Peyer's patch (tissue), 4 donors: Measurements from ENCODE around the gene GINS2.

Experiments used
- POLR2A ChIP-seq, 2 donors: fragments of 450-650 bp; IDR thresholded peaks; one replicate each; pipeline ENCODE4 v1.5.1; 2017; ENCODE audit warnings: antibody characterized with exemption in 2 of 2, mild to moderate bottlenecking in 2 of 2, moderate library complexity in 2 of 2
- TF ChIP-seq, protein P1 (sequence below), 6 experiments: fragments of 450-650 bp in 4 of 6; fragments of 200-600 bp in 2 of 6; sonication (generic) in 1 of 6; IDR thresholded peaks; one replicate each; pipeline ENCODE4 v1.5.1; 2017 to 2019; ENCODE audit warnings: antibody characterized with exemption in 6 of 6, mild to moderate bottlenecking in 3 of 6, moderate library complexity in 1 of 6

DNA sequence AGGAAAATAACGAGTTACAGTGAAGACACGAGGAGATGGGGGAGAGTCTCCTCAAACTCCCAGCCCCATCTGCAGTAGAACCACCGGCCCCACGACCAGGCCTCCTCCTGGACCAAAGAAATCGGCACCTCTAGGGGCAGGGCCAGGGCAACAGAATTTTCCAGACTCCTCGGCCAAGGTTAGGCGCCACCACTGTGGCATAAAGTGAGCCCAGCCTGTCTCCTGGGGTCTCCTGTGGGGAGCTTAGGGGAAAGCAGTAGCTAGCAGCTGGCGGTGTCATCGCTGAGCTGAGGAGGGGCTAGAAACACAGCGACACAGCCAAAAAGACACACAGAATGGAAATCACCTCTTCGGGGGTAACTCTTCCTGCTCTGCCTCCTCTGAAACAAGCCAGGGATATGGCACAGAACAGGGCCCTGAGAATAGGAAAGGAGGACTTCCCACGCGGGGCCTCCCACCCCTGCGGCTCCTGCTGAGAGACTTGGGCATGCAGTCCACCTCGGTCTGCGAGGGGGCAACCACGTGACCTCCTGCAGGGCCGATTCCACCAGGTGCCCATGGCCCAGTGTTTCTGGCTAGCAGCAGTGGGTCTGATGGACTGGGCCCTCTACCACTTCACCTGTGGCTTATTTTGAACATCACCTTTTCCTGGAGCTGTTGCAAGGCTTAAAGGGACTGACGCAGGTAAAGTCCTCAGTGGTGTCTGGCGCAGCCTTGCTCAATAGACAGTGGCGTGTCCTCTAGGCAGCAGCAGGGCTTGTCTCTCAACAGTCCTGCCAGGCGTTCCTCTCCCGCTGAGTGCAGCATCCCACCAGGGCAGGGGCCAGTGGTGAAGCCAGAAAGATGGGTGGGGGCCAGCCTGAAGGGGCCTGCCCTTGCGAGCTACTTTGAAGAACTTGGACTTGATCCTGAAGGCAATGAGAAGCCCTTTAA is 6.7 kb upstream of the GINS2 start:
- TF ChIP-seq POLR2A (IDR thresholded peaks at IDR 0.05) = no peak
- TF ChIP-seq, protein P1, sequence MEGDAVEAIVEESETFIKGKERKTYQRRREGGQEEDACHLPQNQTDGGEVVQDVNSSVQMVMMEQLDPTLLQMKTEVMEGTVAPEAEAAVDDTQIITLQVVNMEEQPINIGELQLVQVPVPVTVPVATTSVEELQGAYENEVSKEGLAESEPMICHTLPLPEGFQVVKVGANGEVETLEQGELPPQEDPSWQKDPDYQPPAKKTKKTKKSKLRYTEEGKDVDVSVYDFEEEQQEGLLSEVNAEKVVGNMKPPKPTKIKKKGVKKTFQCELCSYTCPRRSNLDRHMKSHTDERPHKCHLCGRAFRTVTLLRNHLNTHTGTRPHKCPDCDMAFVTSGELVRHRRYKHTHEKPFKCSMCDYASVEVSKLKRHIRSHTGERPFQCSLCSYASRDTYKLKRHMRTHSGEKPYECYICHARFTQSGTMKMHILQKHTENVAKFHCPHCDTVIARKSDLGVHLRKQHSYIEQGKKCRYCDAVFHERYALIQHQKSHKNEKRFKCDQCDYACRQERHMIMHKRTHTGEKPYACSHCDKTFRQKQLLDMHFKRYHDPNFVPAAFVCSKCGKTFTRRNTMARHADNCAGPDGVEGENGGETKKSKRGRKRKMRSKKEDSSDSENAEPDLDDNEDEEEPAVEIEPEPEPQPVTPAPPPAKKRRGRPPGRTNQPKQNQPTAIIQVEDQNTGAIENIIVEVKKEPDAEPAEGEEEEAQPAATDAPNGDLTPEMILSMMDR (IDR thresholded peaks at IDR 0.05) = no peak
